GM23338 (cell line): ENCODE measurements around the gene IPCEF1. TPM values are rescaled to one million over a fixed set of nuclear protein-coding genes. Genes with fewer than 3 reads are reported as not detected.

ENCODE experiments used
- ATAC-seq: fragments of 200-7000 bp; cut with Tn5 transposase; 3 replicates; pipeline ENCODE4 v1.9.1; 2020
- DNase-seq: peaks from one replicate; pipeline ENCODE4 v3.0.0-alpha.2; 2015; ENCODE audit warnings: low spot score
- H2AFZ ChIP-seq: fragments of 200-600 bp; sonication (generic); 2 replicates; pipeline ENCODE4 v1.8.0; 2016; ENCODE audit warnings: antibody characterized with exemption, mild to moderate bottlenecking, moderate library complexity
- H3F3A ChIP-seq: fragments of 200-600 bp; sonication (generic); replicated peaks from 2 replicates; pipeline ENCODE4 v1.8.0; 2017; ENCODE audit warnings: antibody characterized with exemption, mixed run types, low read depth
- H3K27ac ChIP-seq: fragments of 200-600 bp; sonication (generic); 2 replicates; pipeline ENCODE4 v1.6.1; 2016; ENCODE audit warnings: low read depth
- H3K27me3 ChIP-seq: fragments of 200-600 bp; sonication (generic); 2 replicates; pipeline ENCODE4 v1.8.0; 2016; ENCODE audit warnings: mild to moderate bottlenecking, mixed run types, moderate library complexity; ENCODE audit not compliant: insufficient read depth
- H3K36me3 ChIP-seq: fragments of 200-600 bp; sonication (generic); 2 replicates; pipeline ENCODE4 v1.8.0; 2016; ENCODE audit warnings: mild to moderate bottlenecking; ENCODE audit not compliant: insufficient read depth
- H3K4me1 ChIP-seq: fragments of 200-600 bp; sonication (generic); 2 replicates; pipeline ENCODE4 v1.8.0; 2016; ENCODE audit warnings: mild to moderate bottlenecking, moderate library complexity; ENCODE audit not compliant: insufficient read depth
- H3K4me2 ChIP-seq: fragments of 200-600 bp; sonication (generic); 2 replicates; pipeline ENCODE4 v1.7.1; 2017; ENCODE audit warnings: mixed run types
- H3K4me3 ChIP-seq: fragments of 200-600 bp; sonication (generic); 2 replicates; pipeline ENCODE4 v1.6.1; 2016; ENCODE audit warnings: mixed run types
- H3K79me2 ChIP-seq: fragments of 200-600 bp; sonication (generic); replicated peaks from 2 replicates; pipeline ENCODE4 v1.8.0; 2017; ENCODE audit warnings: mild to moderate bottlenecking; ENCODE audit not compliant: insufficient read depth
- H3K9me2 ChIP-seq: fragments of 200-600 bp; sonication (generic); 2 replicates; pipeline ENCODE4 v1.8.0; 2017; ENCODE audit not compliant: insufficient read depth
- H4K20me1 ChIP-seq: fragments of 200-600 bp; sonication (generic); replicated peaks from 2 replicates; pipeline ENCODE4 v1.8.0; 2017; ENCODE audit warnings: mild to moderate bottlenecking; ENCODE audit not compliant: insufficient read depth
- H3K27ac Mint-ChIP-seq: 2 replicates; pipeline ENCODE4 v1.8.0; 2020; ENCODE audit warnings: inconsistent platforms, mild to moderate bottlenecking, moderate library complexity, mixed read lengths
- H3K27me3 Mint-ChIP-seq: 3 replicates; pipeline ENCODE4 v1.8.0; 2022; ENCODE audit warnings: low read depth, mild to moderate bottlenecking, moderate library complexity, mixed read lengths, inconsistent platforms; ENCODE audit not compliant: insufficient read depth, poor library complexity
- H3K36me3 Mint-ChIP-seq: 3 replicates; pipeline ENCODE4 v1.8.0; 2021; ENCODE audit warnings: low read depth, mild to moderate bottlenecking, inconsistent platforms, moderate library complexity, mixed read lengths
- H3K4me1 Mint-ChIP-seq: 3 replicates; pipeline ENCODE4 v1.8.0; 2020; ENCODE audit warnings: mild to moderate bottlenecking, inconsistent platforms, mixed read lengths
- H3K4me3 Mint-ChIP-seq: 3 replicates; pipeline ENCODE4 v1.8.0; 2021; ENCODE audit warnings: moderate library complexity, mild to moderate bottlenecking, inconsistent platforms, mixed read lengths
- H3K9me3 Mint-ChIP-seq: 3 replicates; pipeline ENCODE4 v1.8.0; 2020; ENCODE audit warnings: moderate library complexity, mild to moderate bottlenecking, inconsistent platforms, mixed read lengths
- CREB1 ChIP-seq: fragments of 250-450 bp; sonication (Bioruptor Pico); IDR thresholded peaks from 2 replicates; pipeline ENCODE4 v1.5.0; 2020; ENCODE audit warnings: low read depth, mild to moderate bottlenecking, moderate library complexity
- CTCF ChIP-seq, 2 experiments: fragments of 200-600 bp in 1 of 2; sonication (generic) in 1 of 2; conservative IDR thresholded peaks; 2 replicates each; pipeline versions ENCODE4 v1.5.1 to v1.6.1; 2016 to 2017; ENCODE audit warnings: antibody characterized with exemption in 2 of 2, low read depth in 2 of 2, mild to moderate bottlenecking in 2 of 2, moderate library complexity in 1 of 2
- EZH2 ChIP-seq: fragments of 200-600 bp; sonication (generic); IDR thresholded peaks from one replicate; pipeline ENCODE4 v1.8.0; 2017; ENCODE audit warnings: antibody characterized with exemption, mild to moderate bottlenecking, low read depth; ENCODE audit not compliant: unreplicated experiment
- EZH2phosphoT487 ChIP-seq: fragments of 200-600 bp; sonication (generic); IDR thresholded peaks from one replicate; pipeline ENCODE4 v1.8.1; 2018; ENCODE audit warnings: antibody characterized with exemption; ENCODE audit not compliant: unreplicated experiment
- JUNB ChIP-seq: IDR thresholded peaks from one replicate; pipeline ENCODE4 v1.6.1; 2016; ENCODE audit warnings: antibody characterized with exemption; ENCODE audit not compliant: unreplicated experiment
- NANOG ChIP-seq: IDR thresholded peaks from 2 replicates; pipeline ENCODE4 v1.6.1; 2016; ENCODE audit warnings: antibody characterized with exemption, borderline replicate concordance
- POLR2AphosphoS5 ChIP-seq: IDR thresholded peaks from 2 replicates; pipeline ENCODE4 v1.6.1; 2016; ENCODE audit warnings: antibody characterized with exemption, low read depth
- STAT1 ChIP-seq: IDR thresholded peaks from one replicate; pipeline ENCODE4 v1.6.1; 2016; ENCODE audit warnings: antibody characterized with exemption; ENCODE audit not compliant: unreplicated experiment
- ZNF114 ChIP-seq: fragments of 250-450 bp; sonication (Bioruptor Pico); IDR thresholded peaks from 2 replicates; pipeline ENCODE4 v1.5.0; 2020; ENCODE audit warnings: mild to moderate bottlenecking, moderate library complexity
- ZNF331 ChIP-seq: fragments of 250-450 bp; sonication (Bioruptor Pico); IDR thresholded peaks from 2 replicates; pipeline ENCODE4 v1.5.0; 2020; ENCODE audit warnings: low read depth, mild to moderate bottlenecking, moderate library complexity
- ZNF462 ChIP-seq: fragments of 250-450 bp; sonication (Bioruptor Pico); IDR thresholded peaks from 2 replicates; pipeline ENCODE4 v1.5.0; 2020; ENCODE audit warnings: mild to moderate bottlenecking, moderate library complexity
- polyA plus RNA-seq: library from polyadenylated mRNA; unstranded; fragments of >200 nt; fragmentation: Nextera tagmentation; extraction: Ambion mirVana; gene quantifications from 2 replicates; pipeline ENCODE4 v1.2.1, GENCODE V29; 2016
- total RNA-seq: library from RNA; depleted of rRNA; stranded (reverse); fragments of >200 nt; shearing (Covaris generic); gene quantifications from 2 replicates; pipeline ENCODE4 v1.2.3, GENCODE V29; 2014
- TF ChIP-seq, protein P1 (sequence below): IDR thresholded peaks from one replicate; pipeline ENCODE4 v1.6.1; 2018; ENCODE audit warnings: antibody characterized with exemption; ENCODE audit not compliant: unreplicated experiment
- TF ChIP-seq, protein P2 (sequence below): IDR thresholded peaks from 2 replicates; pipeline ENCODE4 v1.6.1; 2016; ENCODE audit warnings: antibody characterized with exemption

IPCEF1 gene
- total and polyA plus RNA-seq, 2 experiments from 2014 or later, result 0.15 to 1.8 TPM

DNA sequence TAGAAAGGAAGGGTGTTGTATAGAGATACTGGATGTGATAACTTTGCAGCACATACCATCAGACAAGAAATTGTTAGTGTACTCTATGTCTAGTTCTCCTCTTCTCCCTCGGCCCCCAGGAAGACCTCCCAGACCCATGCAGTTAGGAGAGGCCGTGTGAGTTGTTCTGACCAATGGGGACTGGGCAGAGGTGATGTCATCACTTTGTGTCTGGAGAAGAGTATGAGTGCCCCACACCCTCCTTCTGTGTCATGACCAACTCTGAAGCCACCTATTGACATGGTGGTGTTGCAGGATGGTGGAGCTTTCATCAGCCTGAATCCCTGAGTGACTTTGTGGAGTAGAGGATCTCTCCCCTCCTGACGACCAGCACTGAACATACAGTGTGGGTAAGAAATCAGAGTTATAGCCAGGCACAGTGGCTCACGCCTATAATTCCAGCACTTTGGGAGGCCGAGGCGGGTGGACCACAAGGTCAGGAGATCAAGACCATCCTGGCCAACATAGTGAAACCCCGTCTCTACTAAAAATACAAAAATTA is 72.2 kb downstream of the IPCEF1 start:
- Histone ChIP-seq H4K20me1 (no peaks in the 10 kb centered on the region), H3K9me2 (no peaks in the 10 kb centered on the region), H3K4me3 (no peak overlapping the region), H3K79me2 (no peaks in the 10 kb centered on the region), H3K27ac (no peak overlapping the region), H3K4me2 (no peak overlapping the region), H3F3A (no peaks in the 10 kb centered on the region), H3K4me1 (no peaks in the 10 kb centered on the region; the same call in 1 of the 2 replicates), H3K27me3 (no peaks in the 10 kb centered on the region), H3K36me3 (no peaks in the 10 kb centered on the region), H2AFZ (no peak overlapping the region)
- peaks cover 3% of the 10 kb centered on the region; the same call in 2 of the 3 replicates for H3K9me3 Mint-ChIP-seq
- H3K27me3 Mint-ChIP-seq, result no peaks in the 10 kb centered on the region
- no peak for TF ChIP-seq ZNF462
- TF ChIP-seq ZNF114 (CRISPR knock-in tag), result no peak
- TF ChIP-seq ZNF331 (CRISPR knock-in tag), result no peak
- TF ChIP-seq, protein P1, sequence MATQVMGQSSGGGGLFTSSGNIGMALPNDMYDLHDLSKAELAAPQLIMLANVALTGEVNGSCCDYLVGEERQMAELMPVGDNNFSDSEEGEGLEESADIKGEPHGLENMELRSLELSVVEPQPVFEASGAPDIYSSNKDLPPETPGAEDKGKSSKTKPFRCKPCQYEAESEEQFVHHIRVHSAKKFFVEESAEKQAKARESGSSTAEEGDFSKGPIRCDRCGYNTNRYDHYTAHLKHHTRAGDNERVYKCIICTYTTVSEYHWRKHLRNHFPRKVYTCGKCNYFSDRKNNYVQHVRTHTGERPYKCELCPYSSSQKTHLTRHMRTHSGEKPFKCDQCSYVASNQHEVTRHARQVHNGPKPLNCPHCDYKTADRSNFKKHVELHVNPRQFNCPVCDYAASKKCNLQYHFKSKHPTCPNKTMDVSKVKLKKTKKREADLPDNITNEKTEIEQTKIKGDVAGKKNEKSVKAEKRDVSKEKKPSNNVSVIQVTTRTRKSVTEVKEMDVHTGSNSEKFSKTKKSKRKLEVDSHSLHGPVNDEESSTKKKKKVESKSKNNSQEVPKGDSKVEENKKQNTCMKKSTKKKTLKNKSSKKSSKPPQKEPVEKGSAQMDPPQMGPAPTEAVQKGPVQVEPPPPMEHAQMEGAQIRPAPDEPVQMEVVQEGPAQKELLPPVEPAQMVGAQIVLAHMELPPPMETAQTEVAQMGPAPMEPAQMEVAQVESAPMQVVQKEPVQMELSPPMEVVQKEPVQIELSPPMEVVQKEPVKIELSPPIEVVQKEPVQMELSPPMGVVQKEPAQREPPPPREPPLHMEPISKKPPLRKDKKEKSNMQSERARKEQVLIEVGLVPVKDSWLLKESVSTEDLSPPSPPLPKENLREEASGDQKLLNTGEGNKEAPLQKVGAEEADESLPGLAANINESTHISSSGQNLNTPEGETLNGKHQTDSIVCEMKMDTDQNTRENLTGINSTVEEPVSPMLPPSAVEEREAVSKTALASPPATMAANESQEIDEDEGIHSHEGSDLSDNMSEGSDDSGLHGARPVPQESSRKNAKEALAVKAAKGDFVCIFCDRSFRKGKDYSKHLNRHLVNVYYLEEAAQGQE, result no peak
- TF ChIP-seq CTCF (conservative IDR thresholded peaks at IDR 0.05; ENCODE audit: low read depth in 2 of 2), result no peak
- no peak for TF ChIP-seq CREB1 (CRISPR knock-in tag)
- TF ChIP-seq, protein P2, sequence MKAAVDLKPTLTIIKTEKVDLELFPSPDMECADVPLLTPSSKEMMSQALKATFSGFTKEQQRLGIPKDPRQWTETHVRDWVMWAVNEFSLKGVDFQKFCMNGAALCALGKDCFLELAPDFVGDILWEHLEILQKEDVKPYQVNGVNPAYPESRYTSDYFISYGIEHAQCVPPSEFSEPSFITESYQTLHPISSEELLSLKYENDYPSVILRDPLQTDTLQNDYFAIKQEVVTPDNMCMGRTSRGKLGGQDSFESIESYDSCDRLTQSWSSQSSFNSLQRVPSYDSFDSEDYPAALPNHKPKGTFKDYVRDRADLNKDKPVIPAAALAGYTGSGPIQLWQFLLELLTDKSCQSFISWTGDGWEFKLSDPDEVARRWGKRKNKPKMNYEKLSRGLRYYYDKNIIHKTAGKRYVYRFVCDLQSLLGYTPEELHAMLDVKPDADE, result no peak
- TF ChIP-seq EZH2phosphoT487, result no peak
- TF ChIP-seq JUNB, result no peak
- no peak for TF ChIP-seq STAT1
- TF ChIP-seq NANOG, result no peak
- no peak for TF ChIP-seq POLR2AphosphoS5
- TF ChIP-seq EZH2, result no peak
- no peak overlapping the region for H3K27ac Mint-ChIP-seq
- no peaks in the 10 kb centered on the region for H3K36me3 Mint-ChIP-seq
- ATAC-seq (no peak), DNase-seq (no peak)
- peaks cover 3% of the 10 kb centered on the region; the same call in 1 of the 3 replicates for H3K4me1 Mint-ChIP-seq
- H3K4me3 Mint-ChIP-seq, result no peak overlapping the region
